HG03196 (cell line): ENCODE data around the gene SLC34A2.
"Not testable (repeated sequence)": the region's sequence is repeated elsewhere in the genome, so short reads cannot be mapped to it uniquely, and the experiment has no call there.

ENCODE experiments used
- ATAC-seq: cut with Tn5 transposase; IDR thresholded peaks from one replicate; pipeline ENCODE4 v1.9.1; 2021; ENCODE audit not compliant: unreplicated experiment

The SLC34A2 gene, protein sequence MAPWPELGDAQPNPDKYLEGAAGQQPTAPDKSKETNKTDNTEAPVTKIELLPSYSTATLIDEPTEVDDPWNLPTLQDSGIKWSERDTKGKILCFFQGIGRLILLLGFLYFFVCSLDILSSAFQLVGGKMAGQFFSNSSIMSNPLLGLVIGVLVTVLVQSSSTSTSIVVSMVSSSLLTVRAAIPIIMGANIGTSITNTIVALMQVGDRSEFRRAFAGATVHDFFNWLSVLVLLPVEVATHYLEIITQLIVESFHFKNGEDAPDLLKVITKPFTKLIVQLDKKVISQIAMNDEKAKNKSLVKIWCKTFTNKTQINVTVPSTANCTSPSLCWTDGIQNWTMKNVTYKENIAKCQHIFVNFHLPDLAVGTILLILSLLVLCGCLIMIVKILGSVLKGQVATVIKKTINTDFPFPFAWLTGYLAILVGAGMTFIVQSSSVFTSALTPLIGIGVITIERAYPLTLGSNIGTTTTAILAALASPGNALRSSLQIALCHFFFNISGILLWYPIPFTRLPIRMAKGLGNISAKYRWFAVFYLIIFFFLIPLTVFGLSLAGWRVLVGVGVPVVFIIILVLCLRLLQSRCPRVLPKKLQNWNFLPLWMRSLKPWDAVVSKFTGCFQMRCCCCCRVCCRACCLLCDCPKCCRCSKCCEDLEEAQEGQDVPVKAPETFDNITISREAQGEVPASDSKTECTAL

DNA sequence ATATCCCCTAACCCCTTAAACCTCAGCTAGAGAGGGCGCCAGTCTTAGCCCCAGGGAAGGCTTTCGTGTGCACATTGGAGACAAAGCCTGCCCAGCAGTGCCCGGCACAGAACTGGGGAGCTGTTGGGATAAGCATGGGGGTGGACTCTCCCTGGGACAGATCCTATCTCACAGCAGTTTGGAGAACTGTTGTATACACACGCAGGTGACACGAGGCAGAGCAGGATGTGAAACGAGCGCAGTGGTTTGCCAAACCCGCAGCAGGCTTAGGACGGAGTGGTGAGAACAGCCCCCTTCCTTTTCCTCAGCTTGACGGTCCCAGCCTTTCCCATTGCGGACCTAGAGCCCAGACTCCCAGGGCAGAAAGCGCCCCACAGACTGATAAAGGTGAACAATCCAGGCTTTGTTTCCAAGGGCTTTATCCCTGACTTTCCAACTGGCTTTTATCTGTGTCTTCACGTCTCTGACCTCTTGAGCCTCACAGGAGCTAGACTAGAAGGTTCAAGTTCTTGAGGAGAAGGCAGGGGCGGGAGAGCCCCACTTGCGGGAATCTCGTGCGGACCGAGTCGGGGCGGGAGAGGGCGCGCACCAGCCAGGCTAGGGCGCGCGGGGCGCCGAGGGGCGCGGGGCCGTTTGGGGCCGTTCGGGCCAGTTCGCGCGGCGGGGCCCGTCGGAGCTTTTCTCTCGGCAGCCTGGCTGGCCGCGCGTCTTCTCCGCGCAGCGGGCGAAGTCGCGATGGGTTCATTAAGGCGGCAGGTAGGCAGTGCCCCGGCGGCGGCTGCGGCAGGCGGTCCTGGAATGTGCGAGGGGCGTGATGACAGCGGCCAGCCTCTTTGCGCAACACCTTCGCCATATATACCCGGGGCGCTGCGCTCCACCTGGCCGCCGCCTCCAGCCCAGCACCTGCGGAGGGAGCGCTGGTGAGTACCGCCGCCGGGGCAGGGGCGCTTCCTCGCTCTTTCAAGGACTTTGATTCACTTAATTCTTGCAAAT lies at the start of gene SLC34A2:
Gene SLC34A2 (plus strand): TSS at position 881 of the 993 bp plus-strand sequence. CDS start 6,650 bp downstream, outside the sequence.
- no peak for ATAC-seq

DNA sequence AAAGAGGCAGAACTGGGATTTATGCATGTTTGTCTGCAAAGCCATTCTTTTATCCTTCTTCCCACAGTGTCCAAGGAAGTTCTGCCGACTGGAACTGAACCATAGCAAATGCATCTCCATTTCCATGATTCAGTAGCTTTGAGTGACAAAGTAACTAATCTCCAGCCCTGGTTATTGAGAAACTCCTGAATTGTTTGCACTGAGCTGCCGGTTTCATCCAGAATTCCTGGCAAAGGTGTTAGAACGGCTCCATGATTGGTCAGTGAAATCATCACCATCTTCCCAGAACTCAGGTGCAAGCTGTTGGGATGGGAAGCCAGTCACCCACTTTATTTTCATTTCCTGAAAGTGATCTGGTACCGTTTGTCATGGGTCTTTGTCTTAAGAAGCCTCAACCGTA lies 47.0 kb upstream of the SLC34A2 start:
- no peak for ATAC-seq

DNA sequence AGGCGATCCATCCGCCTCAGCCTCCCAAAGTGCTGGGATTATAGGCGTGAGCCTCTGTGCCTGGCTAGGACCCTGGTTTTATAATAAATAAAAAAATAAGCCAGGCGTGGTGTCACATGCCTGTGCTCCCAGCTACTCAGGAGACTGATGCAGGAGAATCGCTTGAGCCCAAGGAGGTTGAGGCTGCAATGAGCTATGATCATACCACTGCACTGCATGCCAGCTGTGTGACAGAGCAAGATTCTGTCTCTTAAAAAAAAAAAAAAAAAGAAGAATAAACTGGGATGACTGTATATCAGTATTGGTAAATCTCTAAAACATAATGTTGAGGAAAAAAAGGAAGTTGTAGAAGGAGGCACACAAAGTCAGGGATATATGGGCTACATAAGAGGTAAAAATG lies 45.7 kb upstream of the SLC34A2 start:
- ATAC-seq, result no peak

DNA sequence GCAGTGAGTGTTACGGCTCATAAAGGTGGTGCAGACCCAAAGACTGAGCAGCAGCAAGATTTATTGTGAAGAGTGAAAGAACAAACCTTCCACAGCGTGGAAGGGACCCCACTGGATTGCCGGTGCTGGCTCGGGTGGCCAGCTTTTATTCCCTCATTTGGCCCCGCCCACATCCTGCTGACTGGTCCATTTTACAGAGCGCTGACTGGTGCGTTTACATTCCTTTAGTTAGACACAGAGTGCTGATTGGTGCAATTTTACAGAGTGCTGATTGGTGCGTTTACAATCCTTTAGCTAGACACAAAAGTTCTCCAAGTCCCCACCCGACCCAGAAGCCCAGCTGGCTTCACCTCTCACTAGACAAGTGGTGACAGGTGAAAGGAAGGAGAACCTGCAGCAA lies 42.0 kb upstream of the SLC34A2 start:
- ATAC-seq, result not testable (repeated sequence)

DNA sequence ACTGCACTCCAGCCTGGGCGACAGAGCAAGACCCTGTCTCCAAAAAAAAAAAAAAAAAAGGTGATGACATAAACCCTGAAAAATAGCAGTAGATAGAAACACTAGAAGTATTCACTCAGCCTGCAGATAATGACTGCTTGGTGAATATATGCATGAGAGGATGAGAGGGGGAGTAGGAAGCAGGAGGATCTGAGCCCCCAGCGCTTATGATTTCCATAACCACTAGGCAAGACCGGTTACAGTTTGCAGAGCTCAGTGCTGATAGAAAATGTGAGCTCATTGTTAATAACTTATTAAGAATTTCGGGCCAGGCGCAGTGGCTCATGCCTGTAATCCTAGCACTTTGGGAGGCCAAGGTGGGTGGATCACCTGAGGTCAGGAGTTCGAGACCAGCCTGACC lies 40.8 kb upstream of the SLC34A2 start:
- no peak for ATAC-seq

DNA sequence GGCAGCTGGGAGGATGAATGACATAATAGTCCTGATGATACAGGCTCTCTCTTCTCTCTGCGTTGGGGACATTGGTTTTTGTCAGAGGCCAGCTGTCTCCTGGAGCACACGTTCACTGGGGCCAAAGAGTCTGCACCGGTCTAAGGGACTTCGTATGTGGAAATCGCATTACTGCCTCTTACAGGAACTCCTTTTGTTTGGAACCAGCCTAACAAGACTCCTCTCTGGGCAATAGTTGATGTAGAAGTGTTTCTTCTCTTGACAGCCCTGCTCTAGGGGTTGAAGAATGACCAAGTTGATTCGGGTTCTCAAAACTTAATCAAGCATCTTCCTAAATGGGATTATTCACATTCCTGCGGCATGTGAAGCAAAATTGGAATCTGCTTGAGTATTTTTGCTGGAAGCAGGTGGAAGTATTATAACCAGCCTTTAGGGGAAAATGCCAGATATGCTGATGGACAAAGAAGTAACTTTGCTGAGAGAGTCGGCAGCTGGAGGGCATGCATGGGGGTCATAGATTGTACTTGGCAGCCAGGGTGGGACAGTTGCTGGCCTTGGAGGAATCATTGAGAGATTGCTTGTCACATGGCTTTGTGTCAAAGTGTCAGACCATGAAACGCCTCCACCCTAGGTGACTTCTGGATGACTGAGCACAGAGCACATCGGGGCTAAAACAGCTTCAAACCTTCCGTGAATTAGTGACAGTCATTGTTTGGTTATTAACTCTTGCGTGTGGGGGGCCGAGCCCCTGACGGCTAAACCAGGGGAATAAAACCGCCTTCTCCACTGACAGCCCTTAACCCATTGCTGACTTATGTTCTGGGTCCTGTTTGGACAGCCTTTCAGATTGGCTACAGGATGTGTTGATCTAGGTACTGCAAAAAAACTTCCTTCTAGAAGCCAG lies 34.4 kb upstream of the SLC34A2 start:
- no peak for ATAC-seq

DNA sequence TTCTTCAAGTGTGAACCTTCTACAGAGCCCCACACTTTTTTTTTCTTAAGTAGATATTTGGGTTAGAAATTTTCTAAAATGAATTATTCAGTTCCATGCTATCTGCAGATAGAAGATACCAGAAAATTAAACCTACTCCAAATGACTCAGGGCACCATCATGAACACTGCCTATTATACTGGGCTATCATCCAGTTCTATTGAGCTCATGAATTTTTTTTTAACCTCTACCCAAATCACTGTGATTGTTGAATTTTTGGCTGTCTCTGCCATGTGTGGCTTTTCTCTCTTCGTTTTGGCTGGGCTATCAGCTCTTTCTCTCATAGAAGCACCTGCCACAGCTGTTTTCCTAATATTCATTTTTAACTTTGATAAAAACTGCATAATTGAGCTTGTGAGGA lies 31.0 kb upstream of the SLC34A2 start:
- no peak for ATAC-seq

DNA sequence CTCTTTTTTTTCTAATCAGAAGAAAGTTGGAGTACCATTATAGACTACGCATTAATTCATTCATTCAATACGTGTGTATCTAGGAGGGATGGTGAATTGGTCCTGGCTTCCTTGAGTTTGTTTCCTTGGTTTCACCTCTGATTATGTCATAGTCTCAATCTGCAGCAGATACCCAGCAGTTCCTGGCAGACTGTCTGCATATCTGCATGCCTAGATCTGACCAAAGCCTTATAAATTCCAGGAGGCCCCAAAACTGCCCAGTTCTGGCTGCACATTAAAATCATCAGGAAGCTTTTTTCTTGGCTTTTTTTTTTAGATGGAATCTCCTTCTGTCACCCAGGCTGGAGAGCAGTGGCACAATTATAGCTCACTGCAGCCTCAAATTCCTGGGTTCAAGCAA lies 27.2 kb upstream of the SLC34A2 start:
- no peak for ATAC-seq

DNA sequence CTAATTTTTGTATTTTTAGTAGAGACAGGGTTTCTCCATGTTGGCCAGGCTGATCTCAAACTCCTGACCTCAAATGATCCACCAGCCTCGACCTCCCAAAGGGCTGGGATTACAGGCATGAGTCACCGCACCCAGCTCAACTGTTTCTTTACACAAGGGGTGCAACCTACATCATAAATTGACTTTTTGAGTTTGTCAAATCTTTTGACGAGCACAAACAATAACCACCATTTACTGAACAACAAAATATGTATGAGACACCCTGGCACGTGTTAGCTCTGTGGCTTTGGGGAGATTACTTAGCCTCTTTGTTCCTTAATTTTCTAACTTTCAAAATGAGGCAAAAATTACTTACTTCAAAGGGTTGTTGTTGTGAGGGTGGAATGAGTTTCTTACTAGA lies 23.5 kb upstream of the SLC34A2 start:
- ATAC-seq, result no peak

DNA sequence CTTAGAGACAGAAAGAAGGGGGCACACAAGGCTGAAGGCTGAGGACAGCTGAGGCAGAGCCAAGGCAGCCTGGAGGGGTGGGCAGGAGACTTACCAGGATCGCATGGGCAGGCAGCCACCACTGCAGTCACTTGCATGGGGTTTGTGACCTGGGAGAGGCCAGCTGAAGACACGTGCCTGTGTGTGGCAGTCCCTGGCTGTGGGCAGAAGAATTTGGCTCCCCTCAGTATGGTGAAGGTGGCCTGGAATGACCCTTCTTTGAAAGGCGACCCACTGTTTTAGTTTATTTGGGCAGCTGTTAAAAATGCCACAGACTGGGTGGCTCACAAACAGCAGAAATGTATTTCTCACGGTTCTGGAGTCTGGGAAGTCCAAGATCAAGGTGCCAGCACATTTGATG lies 22.1 kb upstream of the SLC34A2 start:
- no peak for ATAC-seq

DNA sequence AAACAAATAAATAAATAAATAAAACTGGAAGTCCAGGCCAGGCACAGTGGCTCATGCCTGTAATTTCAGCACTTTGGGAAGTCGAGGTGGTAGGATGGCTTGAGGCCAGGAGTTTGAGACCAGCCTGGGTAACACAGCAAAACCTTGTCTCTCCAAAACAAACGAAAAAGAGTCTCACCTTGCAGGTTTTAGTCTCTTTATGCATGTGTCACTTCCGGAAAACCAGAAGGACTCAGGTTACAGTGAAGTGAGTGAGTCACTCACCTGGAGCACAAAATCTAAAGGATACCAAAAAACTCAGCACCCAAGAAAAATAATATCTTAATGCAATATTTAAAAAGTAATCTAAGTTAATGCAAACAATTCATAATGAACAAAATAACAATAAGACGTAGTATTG lies 20.1 kb upstream of the SLC34A2 start:
- no peak for ATAC-seq

DNA sequence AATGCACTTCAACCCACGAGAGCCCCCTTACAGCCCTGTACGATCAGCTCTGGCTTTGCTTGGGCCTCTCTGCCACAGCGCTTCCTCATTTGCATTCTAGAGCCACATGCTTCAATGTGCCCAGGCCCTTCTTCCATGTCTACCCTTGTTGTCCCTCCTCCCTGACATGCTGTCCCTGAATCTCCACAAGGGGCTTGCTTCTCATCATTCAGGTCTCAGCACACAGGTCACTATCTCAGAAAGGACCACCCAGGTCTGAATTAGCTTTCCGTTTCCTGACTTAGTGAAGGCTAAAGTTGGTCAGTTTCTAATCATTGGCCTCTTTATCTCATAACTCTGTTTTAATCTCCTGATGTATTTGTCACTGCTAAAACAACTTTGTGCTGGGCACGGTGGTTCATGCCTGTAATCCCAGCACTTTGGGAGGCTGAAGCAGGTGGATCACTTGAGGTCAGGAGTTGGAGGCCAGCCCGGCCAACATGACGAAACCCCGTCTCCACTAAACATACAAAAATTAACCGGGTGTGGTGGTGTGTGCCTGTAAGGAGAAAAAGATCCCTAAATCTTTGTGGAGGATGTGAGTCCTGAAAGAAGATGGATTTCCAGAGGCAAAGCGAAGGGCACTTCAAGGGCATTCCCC lies 17.9 kb upstream of the SLC34A2 start:
- ATAC-seq, result no peak

DNA sequence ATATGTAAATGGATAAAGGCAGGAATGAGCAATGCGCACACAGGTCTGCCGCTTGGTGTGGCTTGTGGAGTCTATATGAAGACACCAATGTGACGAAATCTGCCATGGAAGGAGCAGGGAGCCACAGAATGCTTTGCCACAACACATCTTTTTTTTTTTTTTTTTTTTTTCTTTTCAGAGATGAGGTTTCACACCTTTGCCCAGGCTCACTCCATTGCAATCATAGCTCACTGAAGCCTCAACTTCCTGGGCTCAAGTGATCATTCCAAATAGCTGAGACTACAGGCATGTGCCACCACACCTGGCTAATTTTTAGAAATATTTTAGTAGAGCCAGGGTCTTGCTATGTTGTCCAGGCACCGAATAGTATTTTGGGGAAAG lies 17.4 kb upstream of the SLC34A2 start:
- no peak for ATAC-seq

DNA sequence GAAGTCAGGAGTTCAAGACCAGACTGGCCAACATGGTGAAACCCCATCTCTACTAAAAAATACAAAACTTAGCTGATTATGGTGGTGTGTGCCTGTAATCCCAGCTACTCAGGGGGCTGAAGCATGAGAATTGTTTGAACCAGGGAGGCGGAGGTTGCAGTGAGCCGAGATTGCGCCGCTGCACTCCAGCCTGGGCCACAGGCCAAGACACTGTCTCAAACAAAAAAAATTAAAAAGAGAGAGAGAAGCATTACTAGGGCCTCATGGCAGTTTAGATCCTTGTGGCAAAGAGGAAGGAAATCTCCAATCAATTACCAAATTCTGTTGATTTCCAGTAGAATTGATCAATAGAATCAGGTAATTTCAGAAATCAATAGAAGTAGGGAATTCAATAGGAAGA lies 16.8 kb upstream of the SLC34A2 start:
- no peak for ATAC-seq

DNA sequence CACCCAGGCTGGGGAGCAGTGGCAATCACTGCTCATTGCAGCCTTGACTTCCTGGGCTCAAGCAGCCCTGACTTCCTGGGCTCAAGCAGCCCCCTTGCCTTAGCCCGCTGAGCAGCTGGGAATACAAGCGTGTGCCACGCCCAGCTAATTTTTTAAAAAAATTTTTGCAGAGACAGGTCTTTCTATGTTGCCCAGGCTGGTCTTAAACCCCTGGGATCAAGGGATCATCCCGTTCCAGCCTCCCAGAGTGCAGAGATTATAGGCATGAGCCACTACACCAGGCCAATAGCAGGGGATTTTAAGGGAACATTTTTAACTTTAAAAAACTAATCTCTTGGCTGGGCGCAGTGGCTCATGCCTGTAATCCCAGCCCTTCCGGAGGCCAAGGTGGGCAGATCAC lies 5.3 kb upstream of the SLC34A2 start:
- no peak for ATAC-seq

DNA sequence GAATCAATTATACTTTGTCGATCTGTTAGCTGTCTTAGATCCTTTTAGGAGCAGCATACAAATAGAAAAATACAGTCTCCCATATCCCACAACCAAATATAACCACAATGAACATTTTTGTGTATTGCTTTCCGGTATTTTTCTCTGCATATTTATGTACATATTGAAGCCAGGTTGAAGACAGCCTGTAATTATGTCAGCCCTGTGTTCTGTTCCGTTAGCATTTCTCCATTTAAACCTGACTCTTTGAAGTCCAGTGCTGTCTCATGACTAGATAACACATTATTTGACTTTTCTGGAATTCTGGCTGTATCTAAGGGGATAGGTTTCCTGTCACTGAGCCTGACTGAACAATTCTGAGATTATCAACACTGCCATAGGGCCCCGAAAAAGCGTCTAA lies 4.0 kb upstream of the SLC34A2 start:
- no peak for ATAC-seq

DNA sequence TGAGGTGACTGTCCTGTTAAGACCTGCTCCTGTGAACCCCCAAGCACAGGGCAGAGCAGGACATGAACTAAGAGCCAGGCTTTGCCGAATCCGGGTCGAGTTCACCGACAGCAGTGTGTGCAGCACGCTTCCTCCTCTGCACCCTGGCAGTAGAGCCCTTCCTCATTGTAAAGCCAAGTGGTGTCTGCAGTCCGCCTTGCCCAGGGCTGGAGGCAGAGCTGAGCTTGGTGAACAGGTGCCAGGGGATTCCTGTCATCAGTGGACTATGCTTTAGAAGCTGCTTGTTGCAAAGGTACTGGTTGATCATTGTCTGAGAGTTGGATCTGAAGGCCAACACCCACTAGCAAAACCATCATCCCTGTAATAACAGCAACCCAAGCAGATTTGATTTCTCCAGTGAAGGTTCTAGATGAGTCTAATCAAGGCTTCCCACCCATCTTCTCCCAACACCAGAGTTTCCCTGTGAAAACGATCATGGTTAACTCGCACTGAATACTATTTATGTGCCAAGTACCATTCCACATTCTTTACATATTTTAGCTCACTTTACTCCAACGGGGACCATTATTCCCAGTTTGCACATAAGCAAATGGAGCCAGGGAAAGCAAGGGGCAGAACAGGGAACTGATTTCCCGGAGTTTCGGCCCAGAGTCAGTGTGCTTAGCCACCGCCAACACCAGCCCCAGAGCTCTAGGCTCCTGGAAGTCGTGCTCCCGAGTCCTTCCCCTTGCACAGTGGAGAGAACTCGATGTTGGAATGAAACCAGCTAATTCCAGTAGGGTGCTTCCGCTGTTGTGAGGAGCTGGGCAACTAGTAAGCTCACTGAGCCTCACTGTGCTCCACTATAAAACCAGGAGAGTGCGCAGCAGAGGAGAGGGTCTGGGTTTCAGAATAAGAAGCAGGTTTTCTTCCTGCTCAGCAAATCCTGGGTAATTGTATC lies 1.4 kb upstream of the SLC34A2 start:
- ATAC-seq, result no peak

DNA sequence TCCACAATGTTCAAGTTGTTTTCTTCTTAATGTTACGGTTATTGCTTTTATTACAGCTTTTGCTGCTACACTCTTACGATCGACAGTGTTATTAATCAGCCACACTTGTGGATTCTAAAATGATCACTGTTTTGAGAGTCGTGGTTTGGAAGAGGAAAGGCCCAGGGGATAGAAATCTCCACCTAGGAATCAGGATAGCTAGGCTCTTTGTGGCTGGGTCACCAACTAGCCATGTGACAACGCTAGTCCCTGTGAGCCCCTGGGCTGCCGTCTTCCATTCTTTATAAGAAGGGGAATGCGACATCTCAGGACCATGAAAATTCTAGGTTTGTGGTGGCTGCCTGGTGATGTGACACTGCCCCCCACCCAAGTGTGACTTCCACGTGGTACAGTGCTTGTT lies 380 bp downstream of the SLC34A2 start:
- no peak for ATAC-seq

DNA sequence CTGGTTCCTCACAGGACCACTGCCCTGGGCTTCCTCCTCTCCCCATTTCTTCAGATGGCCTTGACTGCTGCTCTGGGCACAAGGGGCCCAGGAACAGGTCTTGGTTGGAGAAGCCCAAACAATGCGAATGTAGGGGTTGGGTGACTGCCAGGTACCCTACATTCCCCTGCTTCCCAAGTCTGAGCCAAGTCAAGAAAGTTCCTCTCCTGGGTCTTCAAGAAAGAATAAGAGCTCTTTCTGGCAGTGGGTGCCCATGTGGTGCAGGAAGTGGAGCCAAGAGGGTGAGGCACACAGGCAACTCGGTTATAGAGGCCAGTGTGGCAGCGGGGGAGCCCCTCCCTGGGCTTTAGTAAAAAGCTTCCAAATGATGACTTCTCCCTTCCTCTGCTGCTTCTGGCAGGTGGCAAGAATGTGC lies 2.7 kb downstream of the SLC34A2 start:
- no peak for ATAC-seq
